ENCODE data around the gene C1orf87. TPM values are rescaled to one million over a fixed set of nuclear protein-coding genes. Genes with fewer than 3 reads are reported as not detected.

The C1orf87 gene
- polyA plus RNA-seq, 1 of the 3 experiments (the other 2 are of a cell fraction): not detected

GRCh38 chr1:59978026-59978425, 95.5 kb downstream of the C1orf87 start:
- no peaks in the 10 kb centered on the region for H3K9me2 ChIP-seq
- no peak overlapping the region for H3K9ac ChIP-seq
- H3K27ac ChIP-seq (ENCODE audit: low read depth in 2 of 2, low read length in 1 of 2): no peak overlapping the region
- WGBS (ENCODE audit: low lambda C conversion rate): 45% methylated on average over 1 of the region's 1 CpG
- H3K27me3 ChIP-seq (ENCODE audit: insufficient read depth): no peaks in the 10 kb centered on the region
- TF ChIP-seq MEF2A (IDR thresholded peaks at IDR 0.05; ENCODE audit: borderline replicate concordance, low read depth) (no peak), RCOR1 (IDR thresholded peaks at IDR 0.05; ENCODE audit: low read length) (no peak), RFX5 (IDR thresholded peaks at IDR 0.05; ENCODE audit: low read length) (no peak), SMC3 (IDR thresholded peaks at IDR 0.05; ENCODE audit: low read depth, low read length) (no peak), NFIC (IDR thresholded peaks at IDR 0.05; ENCODE audit: borderline replicate concordance) (no peak), FOXJ3 (CRISPR knock-in tag; IDR thresholded peaks at IDR 0.05) (no peak), FOXM1 (IDR thresholded peaks at IDR 0.05; ENCODE audit: low read depth) (no peak), EP300 (IDR thresholded peaks at IDR 0.05; ENCODE audit: borderline replicate concordance in 1 of 2, low read depth in 1 of 2, low read length in 1 of 2) (no peak), FOSL2 (IDR thresholded peaks at IDR 0.05; ENCODE audit: borderline replicate concordance, low read depth) (no peak), CHD2 (IDR thresholded peaks at IDR 0.05; ENCODE audit: low read length, partially characterized antibody) (no peak)
- TF ChIP-seq, protein P1, sequence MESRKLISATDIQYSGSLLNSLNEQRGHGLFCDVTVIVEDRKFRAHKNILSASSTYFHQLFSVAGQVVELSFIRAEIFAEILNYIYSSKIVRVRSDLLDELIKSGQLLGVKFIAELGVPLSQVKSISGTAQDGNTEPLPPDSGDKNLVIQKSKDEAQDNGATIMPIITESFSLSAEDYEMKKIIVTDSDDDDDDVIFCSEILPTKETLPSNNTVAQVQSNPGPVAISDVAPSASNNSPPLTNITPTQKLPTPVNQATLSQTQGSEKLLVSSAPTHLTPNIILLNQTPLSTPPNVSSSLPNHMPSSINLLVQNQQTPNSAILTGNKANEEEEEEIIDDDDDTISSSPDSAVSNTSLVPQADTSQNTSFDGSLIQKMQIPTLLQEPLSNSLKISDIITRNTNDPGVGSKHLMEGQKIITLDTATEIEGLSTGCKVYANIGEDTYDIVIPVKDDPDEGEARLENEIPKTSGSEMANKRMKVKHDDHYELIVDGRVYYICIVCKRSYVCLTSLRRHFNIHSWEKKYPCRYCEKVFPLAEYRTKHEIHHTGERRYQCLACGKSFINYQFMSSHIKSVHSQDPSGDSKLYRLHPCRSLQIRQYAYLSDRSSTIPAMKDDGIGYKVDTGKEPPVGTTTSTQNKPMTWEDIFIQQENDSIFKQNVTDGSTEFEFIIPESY (IDR thresholded peaks at IDR 0.05; ENCODE audit: borderline replicate concordance, low read depth): no peak
- TF ChIP-seq, protein P2, sequence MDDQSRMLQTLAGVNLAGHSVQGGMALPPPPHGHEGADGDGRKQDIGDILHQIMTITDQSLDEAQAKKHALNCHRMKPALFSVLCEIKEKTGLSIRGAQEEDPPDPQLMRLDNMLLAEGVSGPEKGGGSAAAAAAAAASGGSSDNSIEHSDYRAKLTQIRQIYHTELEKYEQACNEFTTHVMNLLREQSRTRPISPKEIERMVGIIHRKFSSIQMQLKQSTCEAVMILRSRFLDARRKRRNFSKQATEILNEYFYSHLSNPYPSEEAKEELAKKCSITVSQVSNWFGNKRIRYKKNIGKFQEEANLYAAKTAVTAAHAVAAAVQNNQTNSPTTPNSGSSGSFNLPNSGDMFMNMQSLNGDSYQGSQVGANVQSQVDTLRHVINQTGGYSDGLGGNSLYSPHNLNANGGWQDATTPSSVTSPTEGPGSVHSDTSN (IDR thresholded peaks at IDR 0.05): no peak
- no peaks in the 10 kb centered on the region for H3K36me3 ChIP-seq (replicated peaks in 1 of 2; ENCODE audit: control insufficient read depth in 1 of 2, insufficient read depth in 2 of 2, low read length in 1 of 2)
- H2AFZ ChIP-seq (ENCODE audit: low read depth): no peak overlapping the region
- H3F3A ChIP-seq (replicated peaks; ENCODE audit: insufficient read depth): no peaks in the 10 kb centered on the region
- no peak for DNase-seq
- no peaks in the 10 kb centered on the region for H3K79me2 ChIP-seq (ENCODE audit: insufficient read depth)
- H3K4me1 ChIP-seq (ENCODE audit: control insufficient read depth in 1 of 2, insufficient read depth in 2 of 2, low read depth in 1 of 2, low read length in 1 of 2): no peaks in the 10 kb centered on the region
- H4K20me1 ChIP-seq (ENCODE audit: insufficient read depth): no peaks in the 10 kb centered on the region
- ChIA-PET POLR2A (no interaction called here), CTCF (interaction anchor here (1.0 to 2.6 kb wide), 10 partner anchors 11 to 709 kb away, joined by 3 to 17 read pairs (median 6); no protein-coding TSS in a partner anchor)
- no peak overlapping the region for H3K4me2 ChIP-seq
- no peak overlapping the region for H3K4me3 ChIP-seq (ENCODE audit: low read depth in 2 of 2, low read length in 1 of 2)
- no peaks in the 10 kb centered on the region for H3K9me3 ChIP-seq

GRCh38 chr1:59977075-59977410, 96.5 kb downstream of the C1orf87 start:
- no peaks in the 10 kb centered on the region for H3K9me3 ChIP-seq
- no peak overlapping the region for H2AFZ ChIP-seq (ENCODE audit: low read depth)
- H3K4me2 ChIP-seq: no peak overlapping the region
- H3F3A ChIP-seq (replicated peaks; ENCODE audit: insufficient read depth): no peaks in the 10 kb centered on the region
- H4K20me1 ChIP-seq (ENCODE audit: insufficient read depth): no peaks in the 10 kb centered on the region
- CTCF ChIA-PET: interaction anchor here (0.6 to 3.0 kb wide), 32 partner anchors 10 to 1875 kb away, joined by 3 to 41 read pairs (median 4); no protein-coding TSS in a partner anchor
- 66% methylated on average over 4 of the region's 4 CpGs for WGBS (ENCODE audit: low lambda C conversion rate)
- H3K27me3 ChIP-seq (ENCODE audit: insufficient read depth): no peaks in the 10 kb centered on the region
- no peak overlapping the region for H3K9ac ChIP-seq
- DNase-seq: no peak
- no peak overlapping the region for H3K27ac ChIP-seq (ENCODE audit: low read depth in 2 of 2, low read length in 1 of 2)
- no peak overlapping the region; a peak in 1 of 4 replicates for H3K4me3 ChIP-seq (ENCODE audit: low read depth in 2 of 2, low read length in 1 of 2)
- POLR2A ChIA-PET: no interaction called here
- H3K4me1 ChIP-seq (ENCODE audit: control insufficient read depth in 1 of 2, insufficient read depth in 2 of 2, low read depth in 1 of 2, low read length in 1 of 2): no peaks in the 10 kb centered on the region; a peak in 1 of 4 replicates
- H3K36me3 ChIP-seq (replicated peaks in 1 of 2; ENCODE audit: control insufficient read depth in 1 of 2, insufficient read depth in 2 of 2, low read length in 1 of 2): no peaks in the 10 kb centered on the region
- H3K9me2 ChIP-seq: no peaks in the 10 kb centered on the region
- no peak for TF ChIP-seq USF2 (IDR thresholded peaks at IDR 0.05; ENCODE audit: borderline replicate concordance, low read depth, low read length)
- TF ChIP-seq FOXJ3 (CRISPR knock-in tag; IDR thresholded peaks at IDR 0.05): no peak
- no peak for TF ChIP-seq EZH2phosphoT487 (IDR thresholded peaks at IDR 0.05; ENCODE audit: borderline replicate concordance, low read depth)
- no peaks in the 10 kb centered on the region for H3K79me2 ChIP-seq (ENCODE audit: insufficient read depth)

Data from SK-N-SH (cell line).